Measurements from ENCODE around the gene APOC4.

DNA sequence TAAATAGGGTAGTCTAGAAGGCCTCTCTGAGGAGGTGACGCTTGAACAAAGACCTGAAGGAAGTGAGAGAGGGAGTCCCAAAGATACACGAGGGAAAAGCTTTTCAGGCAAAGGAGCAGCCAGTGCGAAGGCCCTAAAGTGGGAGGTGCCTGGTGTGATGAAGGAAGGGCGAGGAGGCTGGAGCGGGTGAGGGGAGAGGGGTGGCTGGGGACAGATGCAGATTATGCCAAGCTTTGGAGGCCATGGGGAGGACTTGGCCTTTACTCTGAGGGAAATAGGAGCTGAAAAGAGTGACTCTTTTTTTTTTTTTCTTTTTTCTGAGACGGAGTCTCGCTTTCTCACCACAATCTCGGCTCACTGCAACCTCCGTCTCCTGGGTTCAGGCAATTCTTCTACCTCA is 16.1 kb downstream of the APOC4 start:
- TF ChIP-seq, protein P1, sequence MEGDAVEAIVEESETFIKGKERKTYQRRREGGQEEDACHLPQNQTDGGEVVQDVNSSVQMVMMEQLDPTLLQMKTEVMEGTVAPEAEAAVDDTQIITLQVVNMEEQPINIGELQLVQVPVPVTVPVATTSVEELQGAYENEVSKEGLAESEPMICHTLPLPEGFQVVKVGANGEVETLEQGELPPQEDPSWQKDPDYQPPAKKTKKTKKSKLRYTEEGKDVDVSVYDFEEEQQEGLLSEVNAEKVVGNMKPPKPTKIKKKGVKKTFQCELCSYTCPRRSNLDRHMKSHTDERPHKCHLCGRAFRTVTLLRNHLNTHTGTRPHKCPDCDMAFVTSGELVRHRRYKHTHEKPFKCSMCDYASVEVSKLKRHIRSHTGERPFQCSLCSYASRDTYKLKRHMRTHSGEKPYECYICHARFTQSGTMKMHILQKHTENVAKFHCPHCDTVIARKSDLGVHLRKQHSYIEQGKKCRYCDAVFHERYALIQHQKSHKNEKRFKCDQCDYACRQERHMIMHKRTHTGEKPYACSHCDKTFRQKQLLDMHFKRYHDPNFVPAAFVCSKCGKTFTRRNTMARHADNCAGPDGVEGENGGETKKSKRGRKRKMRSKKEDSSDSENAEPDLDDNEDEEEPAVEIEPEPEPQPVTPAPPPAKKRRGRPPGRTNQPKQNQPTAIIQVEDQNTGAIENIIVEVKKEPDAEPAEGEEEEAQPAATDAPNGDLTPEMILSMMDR (conservative IDR thresholded peaks at IDR 0.05): no peak
- TF ChIP-seq ZFX (IDR thresholded peaks at IDR 0.05): no peak

Data from C4-2B (cell line).